Raji (cell line): ENCODE data around the gene COPG1.

Experiments
- POLR2A ChIP-seq: IDR thresholded peaks from 2 replicates; pipeline ENCODE4 v1.6.1; 2011; ENCODE audit warnings: low read depth, low read length, control low read depth; ENCODE audit not compliant: insufficient read depth

COPG1 gene

GRCh38 chr3:129316248-129317013, 67.0 kb downstream of the COPG1 start:
- peak; percentile 81 for TF ChIP-seq POLR2A

GRCh38 chr3:129317014-129317771, 67.8 kb downstream of the COPG1 start:
- no peak for TF ChIP-seq POLR2A

- TF ChIP-seq POLR2A: no peak
Observed at GRCh38 chr3:129317848-129318247, 68.4 kb downstream of the COPG1 start.

- TF ChIP-seq POLR2A: no peak
Observed at GRCh38 chr3:129318921-129319320, 69.5 kb downstream of the COPG1 start.

- TF ChIP-seq POLR2A: no peak
Observed at GRCh38 chr3:129320261-129320660, 70.9 kb downstream of the COPG1 start.

- TF ChIP-seq POLR2A: no peak
Observed at GRCh38 chr3:129320825-129321487, 71.5 kb downstream of the COPG1 start.

GRCh38 chr3:129321887-129322286, 72.5 kb downstream of the COPG1 start:
- TF ChIP-seq POLR2A: no peak

GRCh38 chr3:129323651-129324294, 74.4 kb downstream of the COPG1 start:
- no peak for TF ChIP-seq POLR2A

- TF ChIP-seq POLR2A: no peak
Observed at GRCh38 chr3:129324855-129325254, 75.4 kb downstream of the COPG1 start.

GRCh38 chr3:129325383-129325782, 76.0 kb downstream of the COPG1 start:
- TF ChIP-seq POLR2A: no peak

GRCh38 chr3:129326138-129326537, 76.7 kb downstream of the COPG1 start:
- TF ChIP-seq POLR2A: no peak

GRCh38 chr3:129326595-129326994, 77.2 kb downstream of the COPG1 start:
- TF ChIP-seq POLR2A: no peak
